A673 (cell line): Measurements from ENCODE around the gene TBX18.

ENCODE experiments used
- EZH2 ChIP-seq: fragments of 200-600 bp; sonication (generic); IDR thresholded peaks from 2 replicates; pipeline ENCODE4 v1.6.1; 2017; ENCODE audit warnings: borderline replicate concordance, low read depth, mild to moderate bottlenecking, mixed read lengths, antibody characterized with exemption, low read length; ENCODE audit not compliant: poor library complexity, severe bottlenecking
- TF ChIP-seq, protein P1 (sequence below): fragments of 300-800, 200-600 bp; sonication (generic); conservative IDR thresholded peaks from 2 replicates; pipeline ENCODE4 v1.5.1; 2017; ENCODE audit warnings: low read depth, mild to moderate bottlenecking, antibody characterized with exemption, low read length, moderate library complexity, mixed read lengths

DNA sequence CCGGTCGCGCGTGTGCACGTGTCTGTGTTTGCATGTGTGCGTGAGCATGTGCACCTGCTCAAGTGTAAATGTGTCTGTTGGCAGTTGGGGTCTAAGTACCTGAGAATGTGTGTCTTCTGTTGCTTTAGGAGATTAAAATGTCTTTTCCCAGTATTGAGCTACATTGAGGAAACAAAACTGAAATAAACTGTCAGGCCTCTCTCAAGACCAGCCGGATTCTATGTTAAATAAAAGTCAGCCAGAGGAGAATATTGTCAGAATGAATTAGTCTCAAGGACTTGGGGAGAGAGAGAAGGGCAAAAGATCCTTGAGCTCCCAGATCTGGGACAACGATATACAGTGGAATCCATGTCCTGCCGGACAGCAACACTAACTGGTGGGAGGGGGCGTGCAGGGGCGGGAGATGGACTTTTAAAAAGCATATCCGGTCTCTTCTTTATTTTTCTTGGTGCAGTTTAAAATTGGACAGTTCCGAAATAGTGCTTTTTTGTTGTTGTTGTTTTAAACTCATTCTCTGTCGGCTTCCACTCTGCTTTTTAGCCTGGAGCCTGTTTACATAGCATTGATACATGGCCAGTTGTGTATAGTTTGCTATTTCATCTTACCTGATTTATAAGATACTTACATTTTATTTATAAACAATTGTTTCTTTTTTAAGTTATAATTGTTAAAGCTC lies 3.3 kb upstream of the TBX18 start:
- TF ChIP-seq, protein P1, sequence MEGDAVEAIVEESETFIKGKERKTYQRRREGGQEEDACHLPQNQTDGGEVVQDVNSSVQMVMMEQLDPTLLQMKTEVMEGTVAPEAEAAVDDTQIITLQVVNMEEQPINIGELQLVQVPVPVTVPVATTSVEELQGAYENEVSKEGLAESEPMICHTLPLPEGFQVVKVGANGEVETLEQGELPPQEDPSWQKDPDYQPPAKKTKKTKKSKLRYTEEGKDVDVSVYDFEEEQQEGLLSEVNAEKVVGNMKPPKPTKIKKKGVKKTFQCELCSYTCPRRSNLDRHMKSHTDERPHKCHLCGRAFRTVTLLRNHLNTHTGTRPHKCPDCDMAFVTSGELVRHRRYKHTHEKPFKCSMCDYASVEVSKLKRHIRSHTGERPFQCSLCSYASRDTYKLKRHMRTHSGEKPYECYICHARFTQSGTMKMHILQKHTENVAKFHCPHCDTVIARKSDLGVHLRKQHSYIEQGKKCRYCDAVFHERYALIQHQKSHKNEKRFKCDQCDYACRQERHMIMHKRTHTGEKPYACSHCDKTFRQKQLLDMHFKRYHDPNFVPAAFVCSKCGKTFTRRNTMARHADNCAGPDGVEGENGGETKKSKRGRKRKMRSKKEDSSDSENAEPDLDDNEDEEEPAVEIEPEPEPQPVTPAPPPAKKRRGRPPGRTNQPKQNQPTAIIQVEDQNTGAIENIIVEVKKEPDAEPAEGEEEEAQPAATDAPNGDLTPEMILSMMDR: no peak
- TF ChIP-seq EZH2: no peak
